ENCODE data around the gene SCML2. TPM values are rescaled to one million over a fixed set of nuclear protein-coding genes. Genes with fewer than 3 reads are reported as not detected.

The SCML2 gene
- total RNA-seq, 1 experiment from 2014 or later = 7.1 TPM

GRCh38 chrX:18348047-18348446, 6.4 kb downstream of the SCML2 start:
- CTCF ChIA-PET = no interaction called here
- no TSS peak for BruUV-seq (replicated peaks)

GRCh38 chrX:18309401-18309800, 45.1 kb downstream of the SCML2 start:
- no TSS peak for BruUV-seq (replicated peaks)
- no peak for TF ChIP-seq CTCF (IDR thresholded peaks at IDR 0.05)
- TF ChIP-seq POLR2AphosphoS5 (IDR thresholded peaks at IDR 0.05; ENCODE audit: low read depth, low read length) = no peak
- TF ChIP-seq SIN3A (IDR thresholded peaks at IDR 0.05; ENCODE audit: borderline replicate concordance, insufficient read depth, low read depth, low read length) = no peak
- TF ChIP-seq TCF7L2 (IDR thresholded peaks at IDR 0.05; ENCODE audit: low read depth, low read length) = no peak
- TF ChIP-seq, protein P1, sequence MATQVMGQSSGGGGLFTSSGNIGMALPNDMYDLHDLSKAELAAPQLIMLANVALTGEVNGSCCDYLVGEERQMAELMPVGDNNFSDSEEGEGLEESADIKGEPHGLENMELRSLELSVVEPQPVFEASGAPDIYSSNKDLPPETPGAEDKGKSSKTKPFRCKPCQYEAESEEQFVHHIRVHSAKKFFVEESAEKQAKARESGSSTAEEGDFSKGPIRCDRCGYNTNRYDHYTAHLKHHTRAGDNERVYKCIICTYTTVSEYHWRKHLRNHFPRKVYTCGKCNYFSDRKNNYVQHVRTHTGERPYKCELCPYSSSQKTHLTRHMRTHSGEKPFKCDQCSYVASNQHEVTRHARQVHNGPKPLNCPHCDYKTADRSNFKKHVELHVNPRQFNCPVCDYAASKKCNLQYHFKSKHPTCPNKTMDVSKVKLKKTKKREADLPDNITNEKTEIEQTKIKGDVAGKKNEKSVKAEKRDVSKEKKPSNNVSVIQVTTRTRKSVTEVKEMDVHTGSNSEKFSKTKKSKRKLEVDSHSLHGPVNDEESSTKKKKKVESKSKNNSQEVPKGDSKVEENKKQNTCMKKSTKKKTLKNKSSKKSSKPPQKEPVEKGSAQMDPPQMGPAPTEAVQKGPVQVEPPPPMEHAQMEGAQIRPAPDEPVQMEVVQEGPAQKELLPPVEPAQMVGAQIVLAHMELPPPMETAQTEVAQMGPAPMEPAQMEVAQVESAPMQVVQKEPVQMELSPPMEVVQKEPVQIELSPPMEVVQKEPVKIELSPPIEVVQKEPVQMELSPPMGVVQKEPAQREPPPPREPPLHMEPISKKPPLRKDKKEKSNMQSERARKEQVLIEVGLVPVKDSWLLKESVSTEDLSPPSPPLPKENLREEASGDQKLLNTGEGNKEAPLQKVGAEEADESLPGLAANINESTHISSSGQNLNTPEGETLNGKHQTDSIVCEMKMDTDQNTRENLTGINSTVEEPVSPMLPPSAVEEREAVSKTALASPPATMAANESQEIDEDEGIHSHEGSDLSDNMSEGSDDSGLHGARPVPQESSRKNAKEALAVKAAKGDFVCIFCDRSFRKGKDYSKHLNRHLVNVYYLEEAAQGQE (IDR thresholded peaks at IDR 0.05; ENCODE audit: insufficient read depth in 1 of 2, low read depth in 2 of 2, low read length in 1 of 2) = no peak
- Histone ChIP-seq H3K9me3 (ENCODE audit: control insufficient read depth, insufficient read depth, low read depth, low read length) (no peaks in the 10 kb centered on the region), H3K27ac (ENCODE audit: low read length) (no peak overlapping the region), H3K27me3 (ENCODE audit: control insufficient read depth, insufficient read depth, low read length) (no peaks in the 10 kb centered on the region), H3K4me1 (ENCODE audit: control insufficient read depth, insufficient read depth, low read length) (no peaks in the 10 kb centered on the region), H3K4me3 (ENCODE audit: low read depth in 2 of 2, low read length in 2 of 2) (no peak overlapping the region), H3K36me3 (ENCODE audit: control insufficient read depth, insufficient read depth, low read length) (no peaks in the 10 kb centered on the region; the same call in 1 of the 2 replicates)
- in situ Hi-C loops (cut with HindIII; ENCODE audit: low pct_unique_long_range_greater_than_20kb, low sequenced_read_pairs) = no loop called here
- CTCF ChIA-PET = no interaction called here
- DNase-seq (ENCODE audit: low read depth, low spot score) (no peak), ATAC-seq (no peak)
- intact Hi-C loops (cut with micrococcal nuclease; ENCODE audit: unreplicated experiment) = no loop called here
- POLR2A ChIA-PET = no interaction called here

More at GRCh38 chrX:18348047-18348446, 6.4 kb downstream of the SCML2 start:
- POLR2A ChIA-PET = interaction anchor here (0.6 kb wide), 1 partner anchor 528 kb away, joined by 3 read pairs; no protein-coding TSS in a partner anchor
- Histone ChIP-seq H3K36me3 (ENCODE audit: control insufficient read depth, insufficient read depth, low read length) (no peaks in the 10 kb centered on the region), H3K4me3 (ENCODE audit: low read depth in 2 of 2, low read length in 2 of 2) (no peak overlapping the region), H3K27me3 (ENCODE audit: control insufficient read depth, insufficient read depth, low read length) (no peaks in the 10 kb centered on the region), H3K27ac (ENCODE audit: low read length) (no peak overlapping the region), H3K9me3 (ENCODE audit: control insufficient read depth, insufficient read depth, low read depth, low read length) (no peaks in the 10 kb centered on the region), H3K4me1 (ENCODE audit: control insufficient read depth, insufficient read depth, low read length) (no peaks in the 10 kb centered on the region; the same call in 1 of the 2 replicates)
- TF ChIP-seq TCF7L2 (IDR thresholded peaks at IDR 0.05; ENCODE audit: low read depth, low read length) (no peak), SIN3A (IDR thresholded peaks at IDR 0.05; ENCODE audit: borderline replicate concordance, insufficient read depth, low read depth, low read length) (no peak), POLR2AphosphoS5 (IDR thresholded peaks at IDR 0.05; ENCODE audit: low read depth, low read length) (no peak), CTCF (IDR thresholded peaks at IDR 0.05) (no peak)
- TF ChIP-seq, protein P1 (IDR thresholded peaks at IDR 0.05; ENCODE audit: insufficient read depth in 1 of 2, low read depth in 2 of 2, low read length in 1 of 2) = no peak
- DNase-seq (ENCODE audit: low read depth, low spot score) (no peak), ATAC-seq (no peak)
- intact Hi-C loops (cut with micrococcal nuclease; ENCODE audit: unreplicated experiment) = no loop called here
- in situ Hi-C loops (cut with HindIII; ENCODE audit: low pct_unique_long_range_greater_than_20kb, low sequenced_read_pairs) = no loop called here

All from Panc1 (cell line).